ENCODE results near the gene GLIPR2. TPM values are rescaled to one million over a fixed set of nuclear protein-coding genes. Genes with fewer than 3 reads are reported as not detected.

The GLIPR2 gene
- total and polyA plus RNA-seq, 2 of the 4 experiments (the other 2 are of a cell fraction) = 35.8 to 43.3 TPM

- H3K56ac ChIP-seq (ENCODE audit: extremely low read depth, insufficient read depth, low read length) = no peak overlapping the region
- peaks cover 26% of the 10 kb centered on the region for H3K9me1 ChIP-seq (ENCODE audit: insufficient read depth, low read length)
- H3K4me1 ChIP-seq (ENCODE audit: control insufficient read depth, insufficient read depth, low read length) = peaks cover 11% of the 10 kb centered on the region
- no peak overlapping the region for H2BK120ac ChIP-seq (ENCODE audit: low read depth, low read length)
- WGBS, 2 experiments (ENCODE audit: extremely low coverage in 2 of 2, insufficient read length in 1 of 2) = no CpG with 5 or more reads among the region's 6 CpGs
- H3K18ac ChIP-seq (ENCODE audit: low read depth, low read length) = no peak overlapping the region
- H3K23ac ChIP-seq (ENCODE audit: low read depth, low read length) = no peak overlapping the region
- peaks cover 2% of the 10 kb centered on the region; the same call in 1 of the 2 replicates for H3K9me3 ChIP-seq (ENCODE audit: control insufficient read depth, insufficient read depth, low read length)
- in situ Hi-C loops (cut with MboI; ENCODE audit: low sequenced_read_pairs) = no loop called here
- no peak overlapping the region for H2BK15ac ChIP-seq (ENCODE audit: low read depth, low read length)
- peaks cover 25% of the 10 kb centered on the region for H3K36me3 ChIP-seq (ENCODE audit: control insufficient read depth, insufficient read depth, low read length)
- ChIA-PET POLR2A (ENCODE audit: unreplicated experiment) (no interaction called here), CTCF (no interaction called here)
- no peaks in the 10 kb centered on the region for H3K27me3 ChIP-seq (ENCODE audit: control insufficient read depth, insufficient read depth, low read length)
- H4K5ac ChIP-seq (ENCODE audit: low read depth, low read length) = no peak overlapping the region
- DNase-seq (no peak), ATAC-seq (ENCODE audit: low read depth) (no peak)
- no peak overlapping the region for H3K4ac ChIP-seq (ENCODE audit: low read depth, low read length)
- H3K14ac ChIP-seq (replicated peaks; ENCODE audit: low read depth, low read length) = no peak overlapping the region
- no peak overlapping the region for H2BK5ac ChIP-seq (ENCODE audit: low read depth, low read length, poor library complexity, severe bottlenecking)
- TF ChIP-seq MAZ (IDR thresholded peaks at IDR 0.05; ENCODE audit: borderline replicate concordance, low read depth, low read length) (no peak), ELK1 (IDR thresholded peaks at IDR 0.05; ENCODE audit: borderline replicate concordance, low read depth, low read length) (no peak), NFE2L2 (IDR thresholded peaks at IDR 0.05; ENCODE audit: low read depth, low read length) (no peak), POLR2A (IDR thresholded peaks at IDR 0.05; ENCODE audit: low read depth, low read length) (no peak), RFX5 (IDR thresholded peaks at IDR 0.05; ENCODE audit: low read depth, low read length) (no peak), RAD21 (IDR thresholded peaks at IDR 0.05; ENCODE audit: low read length) (no peak), FOS (IDR thresholded peaks at IDR 0.05; ENCODE audit: low read depth, low read length) (no peak), MXI1 (IDR thresholded peaks at IDR 0.05; ENCODE audit: borderline replicate concordance, low read depth, low read length) (no peak)
- no peak overlapping the region for H4K91ac ChIP-seq (ENCODE audit: insufficient read depth, low read depth, low read length)
- no peaks in the 10 kb centered on the region for H4K20me1 ChIP-seq (ENCODE audit: insufficient read depth, low read length)
- peaks cover 0 to 20% of the 10 kb centered on the region in 2 experiments; a peak in 2 of 4 replicates for H3K79me1 ChIP-seq (ENCODE audit: low read depth in 1 of 2, low read length in 2 of 2)
- no peak overlapping the region for H2AK9ac ChIP-seq (replicated peaks; ENCODE audit: low read depth, low read length, poor library complexity)
- H3K4me2 ChIP-seq (ENCODE audit: low read depth, low read length) = no peak overlapping the region
- intact Hi-C loops (cut with micrococcal nuclease) = no loop called here
- H4K8ac ChIP-seq (ENCODE audit: low read depth in 2 of 2, low read length in 2 of 2) = no peak overlapping the region
- dilution Hi-C loops (cut with HindIII; ENCODE audit: low sequenced_read_pairs, unreplicated experiment) = no loop called here
- H3K9ac ChIP-seq (ENCODE audit: low read depth, low read length) = no peak overlapping the region
- H3K4me3 ChIP-seq (ENCODE audit: insufficient read depth, low read depth, low read length) = no peak overlapping the region
- no TSS peak for BruUV-seq (replicated peaks)
- no peak overlapping the region for H2AFZ ChIP-seq (replicated peaks; ENCODE audit: low read length, poor library complexity)
- H2AK5ac ChIP-seq (ENCODE audit: low read depth, low read length) = no peak overlapping the region
- H2BK20ac ChIP-seq (ENCODE audit: low read depth, low read length) = no peak overlapping the region
- H3K27ac ChIP-seq (ENCODE audit: insufficient read depth, low read length) = no peak overlapping the region
Measured at GRCh38 chr9:36156116-36156515, 19.6 kb downstream of the GLIPR2 start.
